K562 (cell line): ENCODE results near the gene USP16. TPM values are rescaled to one million over a fixed set of nuclear protein-coding genes. Genes with fewer than 3 reads are reported as not detected.
A peak's percentile ranks its signal among the peaks of the same experiment; 100 is the strongest.

ENCODE experiments used
- ATF6 ChIP-seq: sonication (generic); formaldehyde crosslinking; IDR thresholded peaks from 2 replicates; pipeline ENCODE4 v1.4.0; 2020; ENCODE audit warnings: mild to moderate bottlenecking, missing genetic modification reagents
- CHAMP1 ChIP-seq: fragments of 450-650 bp; IDR thresholded peaks from 2 replicates; pipeline ENCODE4 v1.6.1; 2016; ENCODE audit warnings: mild to moderate bottlenecking
- KDM1A ChIP-seq, 2 experiments: fragments of 450-650 bp; IDR thresholded peaks; 2 replicates each; pipeline ENCODE4 v1.6.1; 2016; ENCODE audit warnings: mild to moderate bottlenecking in 2 of 2
- ZNF143 ChIP-seq: sonication (generic); formaldehyde crosslinking; IDR thresholded peaks from 2 replicates; pipeline ENCODE4 v1.9.0; 2022; ENCODE audit warnings: mild to moderate bottlenecking, missing genetic modification reagents
- ZNF146 ChIP-seq: IDR thresholded peaks from one replicate; pipeline ENCODE4 v1.6.1; 2018; ENCODE audit warnings: missing compliant biosample characterization; ENCODE audit not compliant: unreplicated experiment
- polyA plus RNA-seq, 8 experiments: library from polyadenylated mRNA; depleted of rRNA in 4 of 8; stranded (reverse) in 5 of 8; unstranded in 3 of 8; fragments of >200 nt; fragmentation: Nextera tagmentation in 2 of 8; fragmentation: Illumina TruSeq in 1 of 8; extraction: Ambion mirVana in 2 of 8; extraction: Trizol in 1 of 8; gene quantifications; 2 replicates each; pipeline versions ENCODE4 v1.2.1 to v1.2.3, GENCODE V29; 2011 to 2014; ENCODE audit warnings: inconsistent platforms in 1 of 8, missing spikeins in 1 of 8
- total RNA-seq, 7 experiments: library from RNA; depleted of rRNA in 6 of 7; stranded (reverse); fragments of >200 nt in 6 of 7; fragmentation: Illumina TruSeq in 2 of 7; extraction: Trizol in 2 of 7; gene quantifications; 2 replicates each; pipeline versions ENCODE4 v1.2.1 to v1.2.3, GENCODE V29; 2011 to 2021; ENCODE audit warnings: low replicate concordance in 1 of 7
- TF ChIP-seq, protein P1 (sequence below): fragments of 450-650 bp; IDR thresholded peaks from 2 replicates; pipeline ENCODE4 v1.6.1; 2017; ENCODE audit warnings: antibody characterized with exemption, mild to moderate bottlenecking
- TF ChIP-seq, protein P2 (sequence below): fragments of 250-450 bp; sonication (Bioruptor Pico); IDR thresholded peaks from 2 replicates; pipeline ENCODE4 v1.8.0; 2021; ENCODE audit warnings: mild to moderate bottlenecking, moderate library complexity

Gene USP16
- total and polyA plus RNA-seq, 9 of the 15 experiments (the other 6 are each of a cell fraction or from before 2014, with no cell fraction given) = 38.4 to 90.9 (median 62.8) TPM

GRCh38 chr21:29002442-29003144 is 21.9 kb upstream of the USP16 start (continued):
- TF ChIP-seq, protein P1, sequence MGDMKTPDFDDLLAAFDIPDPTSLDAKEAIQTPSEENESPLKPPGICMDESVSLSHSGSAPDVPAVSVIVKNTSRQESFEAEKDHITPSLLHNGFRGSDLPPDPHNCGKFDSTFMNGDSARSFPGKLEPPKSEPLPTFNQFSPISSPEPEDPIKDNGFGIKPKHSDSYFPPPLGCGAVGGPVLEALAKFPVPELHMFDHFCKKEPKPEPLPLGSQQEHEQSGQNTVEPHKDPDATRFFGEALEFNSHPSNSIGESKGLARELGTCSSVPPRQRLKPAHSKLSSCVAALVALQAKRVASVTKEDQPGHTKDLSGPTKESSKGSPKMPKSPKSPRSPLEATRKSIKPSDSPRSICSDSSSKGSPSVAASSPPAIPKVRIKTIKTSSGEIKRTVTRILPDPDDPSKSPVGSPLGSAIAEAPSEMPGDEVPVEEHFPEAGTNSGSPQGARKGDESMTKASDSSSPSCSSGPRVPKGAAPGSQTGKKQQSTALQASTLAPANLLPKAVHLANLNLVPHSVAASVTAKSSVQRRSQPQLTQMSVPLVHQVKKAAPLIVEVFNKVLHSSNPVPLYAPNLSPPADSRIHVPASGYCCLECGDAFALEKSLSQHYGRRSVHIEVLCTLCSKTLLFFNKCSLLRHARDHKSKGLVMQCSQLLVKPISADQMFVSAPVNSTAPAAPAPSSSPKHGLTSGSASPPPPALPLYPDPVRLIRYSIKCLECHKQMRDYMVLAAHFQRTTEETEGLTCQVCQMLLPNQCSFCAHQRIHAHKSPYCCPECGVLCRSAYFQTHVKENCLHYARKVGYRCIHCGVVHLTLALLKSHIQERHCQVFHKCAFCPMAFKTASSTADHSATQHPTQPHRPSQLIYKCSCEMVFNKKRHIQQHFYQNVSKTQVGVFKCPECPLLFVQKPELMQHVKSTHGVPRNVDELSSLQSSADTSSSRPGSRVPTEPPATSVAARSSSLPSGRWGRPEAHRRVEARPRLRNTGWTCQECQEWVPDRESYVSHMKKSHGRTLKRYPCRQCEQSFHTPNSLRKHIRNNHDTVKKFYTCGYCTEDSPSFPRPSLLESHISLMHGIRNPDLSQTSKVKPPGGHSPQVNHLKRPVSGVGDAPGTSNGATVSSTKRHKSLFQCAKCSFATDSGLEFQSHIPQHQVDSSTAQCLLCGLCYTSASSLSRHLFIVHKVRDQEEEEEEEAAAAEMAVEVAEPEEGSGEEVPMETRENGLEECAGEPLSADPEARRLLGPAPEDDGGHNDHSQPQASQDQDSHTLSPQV = peak; percentile 97
- TF ChIP-seq ZNF146 (CRISPR knock-in tag) = no peak
- TF ChIP-seq ATF6 = peak; percentile 87; the same call in 1 of the 2 replicates
- TF ChIP-seq, protein P2, sequence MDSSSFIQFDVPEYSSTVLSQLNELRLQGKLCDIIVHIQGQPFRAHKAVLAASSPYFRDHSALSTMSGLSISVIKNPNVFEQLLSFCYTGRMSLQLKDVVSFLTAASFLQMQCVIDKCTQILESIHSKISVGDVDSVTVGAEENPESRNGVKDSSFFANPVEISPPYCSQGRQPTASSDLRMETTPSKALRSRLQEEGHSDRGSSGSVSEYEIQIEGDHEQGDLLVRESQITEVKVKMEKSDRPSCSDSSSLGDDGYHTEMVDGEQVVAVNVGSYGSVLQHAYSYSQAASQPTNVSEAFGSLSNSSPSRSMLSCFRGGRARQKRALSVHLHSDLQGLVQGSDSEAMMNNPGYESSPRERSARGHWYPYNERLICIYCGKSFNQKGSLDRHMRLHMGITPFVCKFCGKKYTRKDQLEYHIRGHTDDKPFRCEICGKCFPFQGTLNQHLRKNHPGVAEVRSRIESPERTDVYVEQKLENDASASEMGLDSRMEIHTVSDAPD (CRISPR knock-in tag) = no peak
- peak; percentile 62; the same call in 1 of the 2 replicates for TF ChIP-seq ZNF143
- TF ChIP-seq CHAMP1 = peak; percentile 55; the same call in 1 of the 2 replicates
- no peak for TF ChIP-seq KDM1A (IDR thresholded peaks at IDR 0.05)
